Globus pallidus (tissue), 1 donor: ENCODE data around the gene TNF.

Experiments
- DNase-seq: peaks from one replicate; pipeline ENCODE4 v3.0.0-alpha.2; 2015; ENCODE audit warnings: low spot score

Gene TNF

DNA sequence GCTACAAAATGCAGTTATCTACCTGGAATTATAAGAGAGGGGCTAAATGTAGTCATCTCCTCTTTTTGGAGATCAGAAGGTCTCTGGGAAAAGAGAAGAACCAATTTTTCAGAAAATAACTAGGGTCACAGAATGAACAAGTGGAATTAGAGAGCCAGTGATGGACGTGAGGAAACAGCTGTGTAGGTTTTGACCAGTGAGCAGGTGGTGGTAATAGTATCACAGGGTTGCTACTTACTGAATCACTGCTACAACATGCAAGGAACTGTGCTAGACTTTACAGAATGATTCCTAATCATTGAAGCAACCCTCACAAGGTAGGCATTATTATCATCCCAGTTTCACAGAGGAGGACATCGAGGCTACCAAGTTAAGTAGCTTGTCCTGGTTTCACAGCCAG is 30.7 kb upstream of the TNF start:
- DNase-seq = no peak

DNA sequence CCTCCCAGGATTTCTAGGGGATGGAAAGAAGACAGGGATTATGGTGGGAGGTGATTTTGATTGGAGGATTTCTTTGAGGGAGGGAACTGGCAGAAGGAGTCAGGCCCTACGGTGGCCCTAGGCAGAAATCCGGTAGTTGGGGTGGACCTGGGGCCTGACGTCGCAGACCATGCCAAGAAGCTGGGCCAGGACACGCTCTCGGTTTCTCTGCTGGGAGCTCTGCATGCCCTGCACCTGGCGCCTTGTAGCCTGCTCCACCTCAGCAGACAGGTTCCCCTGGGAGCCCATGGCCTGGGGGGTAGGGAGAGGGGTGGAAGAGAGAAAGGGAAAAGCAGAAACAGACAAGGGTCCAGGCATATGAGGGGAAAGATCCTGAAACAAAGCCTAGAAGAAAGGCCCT is 30.1 kb upstream of the TNF start:
- DNase-seq = no peak

DNA sequence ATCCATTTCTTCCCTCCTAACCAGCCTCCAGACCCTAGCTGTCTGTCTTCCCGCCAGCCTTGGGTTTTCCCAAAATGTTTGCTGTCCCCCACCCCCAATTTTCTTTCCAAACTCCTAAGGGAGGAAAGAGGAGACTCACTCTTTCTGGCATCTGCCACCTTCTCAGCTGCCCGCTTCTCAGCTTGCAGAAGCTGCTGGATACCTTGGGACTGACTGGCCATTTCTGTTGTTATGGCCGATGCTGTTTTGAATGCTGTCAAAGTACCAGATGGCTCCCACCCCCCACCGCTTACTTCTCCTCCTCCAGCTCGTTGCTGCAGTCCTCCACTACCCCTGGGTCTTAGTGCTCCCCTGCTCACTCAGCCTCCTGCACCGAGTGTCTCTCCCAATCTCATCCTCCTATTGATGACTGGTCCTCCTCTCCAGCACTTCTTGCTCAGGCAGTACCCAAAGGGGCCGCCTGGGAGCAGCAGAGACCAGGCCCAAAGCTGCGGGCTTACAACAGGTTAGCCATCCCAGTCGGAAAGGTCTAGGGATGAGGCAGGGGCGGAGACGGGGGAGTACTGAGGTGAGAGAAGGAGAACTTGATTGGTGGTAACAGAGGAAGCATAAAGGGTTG is 28.9 kb upstream of the TNF start, which contains the start of gene ATP6V1G2:
TSS of gene ATP6V1G2 (minus strand) at position 270 of the 619 bp plus-strand sequence. CDS start at position 221, 49 bp downstream.
- peak; percentile 92 for DNase-seq

DNA sequence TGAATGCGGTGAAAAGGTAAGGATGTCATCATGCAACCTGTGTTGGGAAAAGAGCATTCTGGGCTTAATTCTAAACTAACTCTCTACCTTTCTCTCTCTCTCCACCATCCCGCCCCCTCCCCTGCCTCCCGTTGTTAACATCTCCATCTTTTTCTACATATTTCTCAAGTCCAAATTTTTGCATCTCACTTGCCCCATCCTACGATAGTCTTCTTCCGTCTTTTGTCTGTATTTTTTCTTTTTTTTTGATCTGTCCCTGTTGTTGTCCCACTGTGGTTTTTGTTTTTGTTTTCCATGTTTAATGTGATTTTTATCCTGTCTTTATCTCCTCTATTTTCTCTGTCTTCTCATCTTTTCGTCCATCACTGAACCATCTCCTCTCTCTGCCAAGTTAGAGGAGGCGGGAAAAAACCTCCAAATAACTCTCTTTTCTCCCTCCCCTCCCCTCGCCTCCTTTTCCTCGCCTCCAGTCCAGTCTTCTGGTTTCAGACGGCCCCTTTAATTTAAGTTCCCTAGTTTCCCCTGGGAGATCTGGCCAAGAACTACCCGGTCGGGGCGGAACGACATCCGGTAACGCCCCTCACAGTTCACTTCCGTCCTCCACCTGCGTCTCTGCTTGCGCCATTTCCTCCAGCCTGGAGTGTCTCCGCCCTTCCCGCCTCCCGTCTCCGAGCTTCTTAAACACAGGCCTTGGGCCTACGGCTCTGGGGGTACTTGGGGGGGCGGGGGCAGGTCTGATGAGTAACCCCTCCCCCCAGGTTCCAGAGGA is 28.2 kb upstream of the TNF start, which contains the start of gene NFKBIL1:
TSS of gene NFKBIL1 (plus strand) at position 651 of the 769 bp plus-strand sequence. CDS start at position 738, 87 bp downstream.
- DNase-seq = peak; percentile 97

DNA sequence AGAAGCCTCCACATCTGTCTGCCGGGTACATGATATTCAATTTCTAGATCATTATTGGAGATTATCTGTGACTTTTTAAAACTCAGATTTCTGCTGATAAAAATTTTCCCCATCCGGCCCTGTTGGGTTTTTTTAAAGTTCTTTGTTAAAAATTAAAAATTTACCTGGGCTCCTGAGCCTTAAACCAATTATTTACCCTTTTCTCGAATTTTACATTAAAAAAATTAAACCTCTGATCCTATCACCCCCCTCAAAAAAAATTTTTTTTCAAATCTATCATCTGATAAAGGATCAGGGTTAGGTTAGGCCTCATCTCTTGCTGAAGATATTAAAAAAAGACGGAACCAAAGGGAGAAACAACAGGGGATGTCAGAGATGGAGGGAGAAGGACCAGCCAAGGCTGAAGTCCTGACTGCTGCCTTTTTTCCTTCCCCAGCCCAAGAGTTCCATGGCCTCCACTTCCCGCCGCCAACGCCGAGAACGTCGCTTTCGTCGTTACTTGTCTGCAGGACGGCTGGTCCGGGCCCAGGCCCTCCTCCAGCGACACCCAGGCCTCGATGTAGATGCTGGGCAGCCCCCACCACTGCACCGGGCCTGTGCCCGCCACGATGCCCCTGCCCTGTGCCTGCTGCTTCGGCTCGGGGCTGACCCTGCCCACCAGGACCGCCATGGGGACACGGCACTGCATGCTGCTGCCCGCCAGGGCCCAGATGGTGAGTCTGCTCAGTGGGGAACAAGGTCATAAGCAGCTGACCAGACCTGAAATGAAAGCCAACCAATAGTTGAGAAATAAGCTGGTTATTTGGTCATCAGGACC is 27.4 kb upstream of the TNF start:
- no peak for DNase-seq

DNA sequence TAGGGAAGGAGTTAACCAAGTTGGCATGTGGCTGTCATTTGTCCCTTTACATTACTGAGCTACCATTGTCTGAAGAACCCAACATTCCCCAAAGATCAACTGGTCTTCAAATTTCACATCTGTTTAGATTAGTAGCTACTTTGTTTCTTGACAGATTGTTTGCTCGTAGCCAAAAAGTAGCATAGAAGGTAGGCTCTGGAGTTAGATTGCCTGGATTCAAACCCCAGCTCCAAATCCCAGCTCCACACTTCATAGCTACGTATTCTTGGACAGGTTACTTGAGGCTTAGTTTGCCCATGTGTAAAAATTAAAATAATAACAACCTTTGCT is 26.9 kb upstream of the TNF start:
- DNase-seq = no peak

DNA sequence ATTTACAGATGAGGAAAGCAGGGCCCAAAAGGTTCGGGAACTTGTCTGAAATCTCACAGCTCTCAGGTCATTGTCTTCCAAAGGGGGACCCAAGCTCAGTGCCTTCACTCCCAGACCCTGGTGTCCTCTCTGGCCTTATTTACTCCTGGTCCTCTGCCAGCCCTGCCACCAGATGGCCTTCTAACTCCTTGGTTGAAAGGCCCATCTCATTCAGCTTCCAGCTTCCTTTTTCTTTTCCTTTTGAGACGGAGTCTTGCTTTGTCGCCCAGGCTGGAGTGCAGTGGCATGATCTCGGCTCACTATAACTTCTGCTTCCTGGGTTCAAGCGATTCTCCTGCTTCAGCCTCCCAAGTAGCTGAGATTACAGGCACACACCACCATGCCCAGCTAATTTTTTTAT is 24.0 kb upstream of the TNF start:
- DNase-seq = peak; percentile 36

DNA sequence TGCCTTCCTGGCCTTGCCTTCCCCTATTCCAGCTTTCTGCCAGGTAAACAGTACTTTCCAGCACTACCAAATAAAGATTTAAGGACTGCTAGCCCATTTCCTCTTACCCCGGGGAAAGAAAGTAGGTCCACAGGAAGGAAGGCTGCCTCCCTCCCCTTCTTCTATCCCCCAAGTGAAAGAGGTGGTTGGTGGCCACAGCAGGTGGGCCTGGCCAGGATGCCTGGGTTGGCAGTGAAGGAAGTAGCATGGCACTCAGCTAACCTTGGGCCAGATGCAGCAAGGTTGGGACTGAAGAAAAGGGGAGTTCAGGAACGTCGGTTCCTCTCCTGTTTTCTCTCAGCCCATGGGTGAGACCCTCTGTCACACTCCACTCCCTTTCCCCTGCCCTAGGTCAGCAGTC is 19.1 kb upstream of the TNF start:
- no peak for DNase-seq

DNA sequence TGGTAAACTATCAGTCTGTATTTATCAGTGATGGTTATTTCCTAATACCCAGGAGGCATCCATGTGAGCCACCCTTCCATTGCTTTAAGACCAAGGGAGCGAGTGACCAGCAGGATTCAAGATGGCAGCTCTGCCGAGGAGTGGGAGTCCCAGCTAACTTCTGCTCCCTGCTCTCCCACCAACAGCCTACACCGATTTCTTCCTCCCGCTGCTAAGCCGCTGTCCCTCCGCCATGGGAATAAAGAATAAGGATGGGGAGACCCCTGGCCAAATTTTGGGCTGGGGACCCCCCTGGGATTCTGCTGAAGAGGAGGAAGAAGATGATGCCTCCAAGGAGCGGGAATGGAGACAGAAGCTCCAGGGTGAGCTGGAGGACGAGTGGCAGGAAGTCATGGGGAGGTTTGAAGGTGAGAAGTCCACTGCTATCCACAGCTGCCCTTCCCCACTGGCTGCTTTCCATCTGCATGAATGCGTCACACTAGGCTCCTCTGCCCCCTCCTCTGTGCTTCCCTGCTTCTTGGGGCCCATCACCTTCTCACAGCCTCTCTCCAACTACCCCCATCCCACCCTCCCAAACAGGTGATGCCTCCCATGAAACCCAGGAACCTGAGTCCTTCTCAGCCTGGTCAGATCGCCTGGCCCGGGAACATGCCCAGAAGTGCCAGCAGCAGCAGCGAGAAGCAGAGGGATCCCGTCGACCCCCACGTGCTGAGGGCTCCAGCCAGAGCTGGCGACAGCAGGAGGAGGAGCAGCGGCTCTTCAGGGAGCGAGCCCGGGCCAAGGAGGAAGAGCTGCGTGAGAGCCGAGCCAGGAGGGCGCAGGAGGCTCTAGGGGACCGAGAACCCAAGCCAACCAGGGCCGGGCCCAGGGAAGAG is 17.7 kb upstream of the TNF start:
- DNase-seq = no peak

DNA sequence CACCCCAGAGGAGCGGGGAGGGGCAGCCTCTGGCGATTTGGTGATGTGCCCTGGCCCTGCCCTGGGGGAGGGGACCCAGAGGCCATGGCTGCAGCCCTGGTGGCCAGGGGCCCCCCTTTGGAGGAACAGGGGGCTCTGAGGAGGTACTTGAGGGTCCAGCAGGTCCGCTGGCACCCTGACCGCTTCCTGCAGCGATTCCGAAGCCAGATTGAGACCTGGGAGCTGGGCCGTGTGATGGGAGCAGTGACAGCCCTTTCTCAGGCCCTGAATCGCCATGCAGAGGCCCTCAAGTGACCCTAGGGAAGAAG is 17.1 kb upstream of the TNF start:
- DNase-seq = no peak

DNA sequence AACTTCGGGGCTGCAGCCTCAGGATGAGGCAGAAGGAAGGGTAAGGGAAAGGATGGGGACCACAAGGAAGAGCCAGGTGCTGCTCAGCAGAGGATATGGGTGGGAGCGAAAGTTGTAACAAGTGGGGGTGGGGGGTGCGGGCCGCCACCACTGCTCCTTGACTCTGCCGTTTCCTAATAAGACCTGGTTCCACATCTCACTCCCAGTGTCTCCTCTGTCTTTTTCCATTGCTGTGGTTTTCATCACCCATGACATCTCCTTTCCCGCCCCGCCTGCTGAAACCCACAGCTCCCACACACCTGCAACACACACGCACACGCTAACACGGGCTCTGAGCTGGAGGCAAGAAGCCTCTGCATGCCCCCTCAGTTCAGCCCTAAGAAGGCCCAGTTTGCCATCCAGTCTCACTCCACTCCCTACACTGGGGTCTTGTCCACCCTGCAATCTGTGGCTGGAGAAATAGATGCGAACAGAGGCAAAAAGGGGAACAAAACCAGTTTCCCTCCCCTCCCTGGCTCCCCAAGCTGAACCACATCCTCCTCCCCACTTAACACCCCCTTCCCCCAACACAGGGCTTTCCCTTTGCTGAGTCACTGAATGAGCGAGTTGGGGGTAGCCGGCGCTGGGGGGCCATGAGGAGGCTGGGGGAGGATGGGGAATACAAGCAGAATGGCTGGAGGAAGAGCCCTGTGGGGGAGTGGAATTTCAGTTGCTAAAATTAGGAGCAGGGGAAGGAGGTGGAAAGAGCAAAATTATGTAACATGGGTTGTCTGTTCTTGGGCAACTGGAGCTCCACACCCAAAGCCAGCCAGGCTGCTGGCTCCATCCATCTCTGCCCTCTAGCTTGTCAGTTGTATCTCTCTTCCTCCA is 16.5 kb upstream of the TNF start:
- DNase-seq = peak; percentile 41

DNA sequence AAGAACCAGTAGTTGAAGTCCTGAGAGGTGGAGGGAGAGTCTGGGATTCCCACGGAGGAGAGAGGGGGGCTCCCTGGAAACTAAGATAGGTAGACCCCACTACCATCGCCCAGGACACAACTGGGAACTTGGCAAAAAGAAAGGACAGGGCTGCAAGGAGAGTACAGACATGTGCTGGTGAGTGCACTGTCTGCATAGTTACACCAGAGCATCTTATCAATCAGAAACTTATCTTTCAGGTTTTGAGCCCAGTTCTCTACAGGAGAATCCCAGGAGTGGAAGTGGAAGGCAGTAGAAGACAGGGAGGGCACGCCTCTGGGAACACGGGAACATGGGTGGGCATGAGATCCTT is 15.8 kb upstream of the TNF start:
- DNase-seq = no peak

DNA sequence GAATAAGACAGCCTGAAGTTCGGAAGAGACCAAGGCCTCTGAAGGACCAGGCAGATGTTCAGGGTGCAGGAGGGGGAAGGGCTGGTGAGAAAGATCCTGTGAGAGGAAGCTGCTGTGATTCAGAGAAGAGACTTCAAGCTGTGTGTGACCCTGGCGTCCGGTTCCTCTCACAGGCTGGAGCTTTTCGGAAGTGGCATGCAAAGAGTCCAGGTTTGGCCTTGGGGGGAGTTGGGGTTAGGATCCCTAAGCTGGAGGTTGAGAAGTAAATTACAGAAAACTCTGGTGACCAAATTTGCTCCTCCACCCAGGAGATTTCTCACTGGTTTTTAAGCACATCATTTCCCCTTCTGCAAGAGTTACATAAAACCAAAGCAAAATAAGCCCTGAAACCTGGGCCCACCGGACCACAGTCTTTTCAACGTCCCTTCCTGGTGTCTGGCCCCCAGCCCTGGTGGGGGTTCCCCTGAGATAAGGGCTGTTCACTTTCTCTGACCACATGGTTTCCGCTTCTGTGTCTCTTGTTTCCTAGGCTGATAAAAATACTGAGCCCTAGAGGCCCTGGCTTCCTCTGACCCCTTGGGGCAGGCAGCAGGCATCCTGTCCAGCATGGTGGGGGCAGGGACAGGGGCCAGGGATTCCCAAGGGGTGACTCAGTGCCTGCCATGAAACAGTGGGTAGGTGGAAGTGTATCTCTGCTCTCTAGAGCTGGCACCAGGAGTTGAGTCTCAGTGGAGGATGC is 15.2 kb upstream of the TNF start:
- peak; percentile 57 for DNase-seq

DNA sequence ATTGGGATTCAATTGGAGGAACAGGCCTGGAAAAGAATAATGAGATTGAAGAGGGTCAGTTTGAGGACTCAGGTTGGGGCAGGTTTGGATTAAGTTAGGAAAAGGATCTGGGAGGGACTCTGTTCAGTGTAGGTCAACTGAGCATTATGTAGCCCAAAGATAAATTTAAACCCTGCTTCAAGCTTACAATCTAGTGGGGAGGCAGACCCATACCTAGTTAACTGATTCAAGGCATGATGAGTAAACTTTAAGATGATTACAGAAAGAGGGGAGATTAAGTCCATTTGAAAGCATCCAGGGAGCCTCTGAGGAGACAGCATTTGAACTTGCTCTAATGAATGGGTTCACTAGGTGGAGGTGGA is 14.7 kb upstream of the TNF start:
- no peak for DNase-seq

DNA sequence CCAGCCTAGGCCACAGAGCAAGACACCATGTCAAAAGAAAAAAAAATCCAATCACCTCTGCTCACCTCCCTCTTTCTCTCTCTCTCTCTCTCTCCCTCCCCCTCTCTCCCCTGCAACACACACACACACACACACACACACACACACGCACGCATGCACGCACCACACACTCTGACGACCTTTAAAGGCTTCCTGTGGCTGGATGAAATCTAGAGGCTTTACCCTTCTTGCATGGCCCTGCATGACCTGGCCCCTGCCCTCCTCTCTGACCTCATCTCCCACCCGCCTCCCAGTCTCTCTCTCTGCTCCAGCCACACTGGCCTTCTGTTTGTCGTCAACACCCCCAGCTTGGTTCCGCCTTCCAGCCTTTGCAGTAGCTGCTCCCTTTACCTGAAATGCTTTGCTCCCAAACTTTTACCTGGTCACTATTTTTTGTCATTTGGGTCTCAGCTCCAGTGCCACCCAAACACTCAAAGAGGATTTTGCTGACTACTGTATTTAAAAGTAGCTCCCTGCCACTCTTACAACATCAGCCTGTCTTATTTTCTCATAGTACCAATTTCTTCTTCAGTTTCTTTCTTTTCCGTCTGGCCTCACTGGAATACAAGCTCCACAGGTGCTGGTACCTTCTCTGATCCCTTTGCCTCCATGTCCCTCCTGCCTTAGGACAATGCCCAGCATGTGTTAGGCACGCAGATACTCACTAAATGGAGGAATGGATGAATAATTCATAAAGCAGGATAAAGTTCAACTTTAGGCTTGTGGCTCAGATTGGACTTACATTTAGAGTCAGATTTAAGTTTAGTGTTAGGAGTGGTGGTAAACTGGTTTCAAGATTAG is 7.6 kb upstream of the TNF start:
- no peak for DNase-seq

DNA sequence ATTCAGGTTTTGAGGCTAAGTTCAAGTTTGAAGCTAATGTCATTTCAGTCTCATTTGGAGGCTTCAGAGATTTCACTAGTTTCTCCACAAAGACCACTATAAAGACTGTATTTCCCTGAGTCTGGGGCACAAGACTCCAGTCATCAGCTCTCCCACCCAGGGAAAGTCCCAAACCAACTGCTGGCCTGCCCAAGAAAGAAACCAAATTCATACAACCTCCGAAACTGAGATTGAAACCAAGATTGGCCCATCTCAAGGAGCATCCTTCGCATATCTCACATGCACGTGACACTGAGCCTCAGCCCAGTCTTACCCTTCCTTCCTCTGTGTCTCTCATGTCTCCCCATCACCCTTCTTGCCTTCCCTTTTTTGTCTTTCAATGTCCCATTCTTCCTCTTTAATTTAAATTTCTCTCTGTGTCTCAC is 6.8 kb upstream of the TNF start:
- DNase-seq = peak; percentile 16

DNA sequence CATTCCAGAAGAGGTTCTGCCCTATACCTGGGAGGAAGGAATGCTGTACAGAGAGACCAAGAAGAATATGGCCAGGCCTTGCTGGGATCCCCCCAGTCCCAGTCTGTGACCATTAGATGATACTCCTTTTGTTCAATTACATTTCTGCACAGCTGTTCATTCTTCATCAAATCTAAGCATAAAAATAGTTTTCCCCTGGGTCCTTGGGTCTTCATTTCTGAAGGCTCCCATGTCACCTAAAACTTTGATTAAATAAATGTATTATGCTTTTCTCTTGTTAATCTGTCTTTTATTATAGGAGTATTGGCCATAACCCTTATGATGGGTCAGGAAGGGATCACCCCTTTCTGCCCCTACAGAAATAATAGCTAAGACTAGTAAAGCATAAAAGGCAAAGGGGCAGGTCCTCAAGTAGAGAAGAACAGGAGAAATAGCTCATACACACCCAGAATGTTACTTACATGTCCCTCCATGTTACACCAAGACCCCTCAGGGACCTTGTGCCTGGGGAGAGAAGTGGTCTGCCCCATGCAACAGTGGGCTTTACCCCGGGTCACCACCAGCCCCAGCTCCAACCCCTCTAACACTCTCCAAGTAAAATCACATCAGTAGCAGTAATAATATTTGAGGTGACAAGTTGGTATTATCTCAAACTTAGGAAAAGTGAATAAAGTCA is 5.4 kb upstream of the TNF start:
- DNase-seq = no peak

DNA sequence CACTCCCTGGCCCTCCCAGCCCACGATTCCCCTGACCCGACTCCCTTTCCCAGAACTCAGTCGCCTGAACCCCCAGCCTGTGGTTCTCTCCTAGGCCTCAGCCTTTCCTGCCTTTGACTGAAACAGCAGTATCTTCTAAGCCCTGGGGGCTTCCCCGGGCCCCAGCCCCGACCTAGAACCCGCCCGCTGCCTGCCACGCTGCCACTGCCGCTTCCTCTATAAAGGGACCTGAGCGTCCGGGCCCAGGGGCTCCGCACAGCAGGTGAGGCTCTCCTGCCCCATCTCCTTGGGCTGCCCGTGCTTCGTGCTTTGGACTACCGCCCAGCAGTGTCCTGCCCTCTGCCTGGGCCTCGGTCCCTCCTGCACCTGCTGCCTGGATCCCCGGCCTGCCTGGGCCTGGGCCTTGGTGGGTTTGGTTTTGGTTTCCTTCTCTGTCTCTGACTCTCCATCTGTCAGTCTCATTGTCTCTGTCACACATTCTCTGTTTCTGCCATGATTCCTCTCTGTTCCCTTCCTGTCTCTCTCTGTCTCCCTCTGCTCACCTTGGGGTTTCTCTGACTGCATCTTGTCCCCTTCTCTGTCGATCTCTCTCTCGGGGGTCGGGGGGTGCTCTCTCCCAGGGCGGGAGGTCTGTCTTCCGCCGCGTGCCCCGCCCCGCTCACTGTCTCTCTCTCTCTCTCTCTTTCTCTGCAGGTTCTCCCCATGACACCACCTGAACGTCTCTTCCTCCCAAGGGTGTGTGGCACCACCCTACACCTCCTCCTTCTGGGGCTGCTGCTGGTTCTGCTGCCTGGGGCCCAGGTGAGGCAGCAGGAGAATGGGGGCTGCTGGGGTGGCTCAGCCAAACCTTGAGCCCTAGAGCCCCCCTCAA is 3.1 kb upstream of the TNF start, which contains the start of gene LTA:
TSS of gene LTA (plus strand) at position 249 of the 871 bp plus-strand sequence. CDS start at position 703, 454 bp downstream.
- DNase-seq = no peak
